HK-2 (cell line): Measurements from ENCODE around the gene PDE4C.
A peak's percentile ranks its signal among the peaks of the same experiment; 100 is the strongest.

ENCODE experiments used
- DNase-seq: peaks from one replicate; pipeline ENCODE4 v3.0.0-alpha.2; 2018; ENCODE audit not compliant: unreplicated experiment

Gene PDE4C

DNA sequence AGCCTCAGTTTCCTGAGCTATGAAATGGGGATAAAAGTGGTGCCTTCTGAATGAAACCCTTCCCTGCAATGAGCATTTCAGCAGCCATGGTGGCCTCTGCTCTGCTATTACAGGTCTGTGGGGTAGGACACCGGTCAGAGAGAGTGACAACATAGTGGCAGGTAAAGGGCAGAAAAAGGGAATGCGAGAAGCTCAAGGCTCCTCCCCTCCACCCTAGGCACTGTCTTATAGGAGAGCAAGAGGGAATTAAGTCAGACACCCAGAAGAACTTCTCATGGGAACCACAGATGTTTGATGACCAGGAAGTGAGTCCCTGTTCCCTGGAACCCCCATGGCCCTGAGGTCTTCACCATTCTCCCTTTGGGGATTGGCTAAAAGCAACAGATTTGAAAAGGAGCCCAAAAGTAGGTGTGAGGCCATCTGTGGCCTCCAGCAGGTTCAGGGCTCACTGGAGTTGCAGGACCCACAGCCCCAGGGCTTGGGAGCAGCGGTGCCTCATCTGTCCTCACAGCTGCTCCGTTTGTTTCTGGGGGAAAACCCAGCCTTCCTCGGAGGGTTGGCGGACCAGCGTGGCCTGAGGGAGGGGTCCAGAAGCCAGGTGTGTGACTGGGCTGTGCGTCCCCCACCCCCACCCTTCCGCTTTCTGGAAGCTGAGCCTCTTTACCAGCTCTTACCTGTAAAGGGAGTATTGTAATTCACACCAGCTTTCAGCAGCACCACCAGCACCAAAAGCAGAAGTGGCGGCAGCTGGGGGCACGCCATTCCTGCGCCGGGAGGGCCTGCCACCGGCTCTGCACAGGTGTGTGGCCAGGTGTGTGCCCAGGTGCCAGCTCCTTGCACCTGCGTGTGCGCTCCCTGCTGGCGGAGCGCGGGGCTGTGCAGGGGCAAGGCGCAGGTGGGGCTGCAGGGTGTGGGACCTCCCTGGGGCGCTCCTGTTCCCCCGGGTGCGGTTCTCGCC lies 28.6 kb upstream of the PDE4C start:
- DNase-seq = no peak

DNA sequence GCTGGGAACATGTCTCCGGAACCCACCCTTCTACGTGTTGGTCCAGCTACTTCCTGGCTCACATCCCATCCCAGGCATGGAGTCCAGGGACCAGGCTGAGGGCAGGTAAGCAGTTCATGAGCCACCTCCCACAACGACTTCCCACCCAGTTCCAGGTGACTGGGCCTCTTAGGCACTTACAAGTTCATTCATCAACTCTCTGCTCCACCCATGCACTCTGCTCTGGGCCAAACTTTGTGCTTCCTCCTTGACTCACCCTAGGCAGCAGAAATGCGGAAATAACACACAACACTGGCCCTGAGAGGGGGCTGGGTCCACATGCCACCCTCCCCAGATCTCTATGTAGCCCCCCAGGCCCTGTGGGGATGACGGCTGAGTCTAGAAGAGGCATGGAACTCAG lies 27.5 kb upstream of the PDE4C start:
- no peak for DNase-seq

GRCh38 chr19:18253130-18253529 lies 26.9 kb upstream of the PDE4C start:
- no peak for DNase-seq

GRCh38 chr19:18252370-18252717 lies 26.1 kb upstream of the PDE4C start:
- no peak for DNase-seq

DNA sequence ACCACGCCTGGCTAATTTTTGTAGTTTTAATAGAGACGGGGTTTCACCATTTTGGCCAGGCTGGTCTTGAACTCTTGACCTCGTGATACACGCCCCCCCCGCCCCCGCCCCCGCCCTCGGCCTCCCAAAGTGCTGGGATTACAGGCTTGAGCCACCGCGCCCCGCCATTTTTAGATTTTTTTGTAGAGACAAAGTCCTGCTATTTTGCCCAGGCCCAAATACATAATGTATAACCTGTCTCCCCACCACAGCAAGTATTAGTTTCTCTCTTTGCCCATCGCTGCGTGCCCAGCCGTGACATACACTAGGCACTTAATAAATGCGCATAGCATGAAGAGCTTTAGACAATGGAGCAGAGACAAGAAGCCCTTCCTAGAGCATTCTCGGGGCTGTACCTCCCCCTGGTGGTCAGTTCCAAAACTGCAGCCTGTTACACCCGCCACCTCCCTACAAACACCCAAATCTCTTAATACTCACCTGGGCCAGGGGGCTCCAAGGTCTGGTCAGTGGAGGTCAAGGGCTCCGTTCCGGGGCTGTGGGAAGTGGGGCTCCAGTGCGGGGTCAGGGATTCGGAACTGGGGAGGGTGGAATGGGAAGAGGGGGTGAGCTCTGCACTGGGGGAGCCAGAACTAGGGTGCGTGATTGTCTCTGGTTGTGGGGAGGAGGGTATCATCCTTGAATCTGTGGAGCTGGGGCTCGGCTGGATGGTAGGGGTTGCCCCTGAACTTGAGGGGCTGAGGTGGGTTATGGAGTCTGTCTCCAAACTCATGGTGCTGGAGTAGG lies 25.5 kb upstream of the PDE4C start:
- peak; percentile 80 for DNase-seq

- no peak for DNase-seq
Observed at GRCh38 chr19:18249834-18250233, 23.6 kb upstream of the PDE4C start.

DNA sequence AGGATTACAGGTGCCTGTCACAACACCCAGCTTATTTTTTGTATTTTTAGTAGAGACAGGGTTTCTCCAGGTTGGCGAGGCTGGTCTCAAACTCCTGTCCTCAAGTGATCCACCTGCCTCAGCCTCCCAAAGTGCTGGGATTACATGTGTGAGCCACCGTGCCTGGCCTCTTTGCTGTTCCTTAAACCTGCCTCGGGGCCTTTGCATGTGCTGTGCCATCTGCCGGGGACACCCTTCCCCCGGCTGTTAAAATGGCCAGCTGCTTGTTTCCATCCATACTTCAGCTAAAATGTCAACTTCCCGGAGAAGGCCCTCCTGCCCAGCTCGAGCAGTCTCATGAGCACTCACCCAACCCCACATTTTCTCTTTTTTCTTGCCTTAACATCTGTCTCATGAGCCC lies 19.1 kb upstream of the PDE4C start:
- DNase-seq = no peak

DNA sequence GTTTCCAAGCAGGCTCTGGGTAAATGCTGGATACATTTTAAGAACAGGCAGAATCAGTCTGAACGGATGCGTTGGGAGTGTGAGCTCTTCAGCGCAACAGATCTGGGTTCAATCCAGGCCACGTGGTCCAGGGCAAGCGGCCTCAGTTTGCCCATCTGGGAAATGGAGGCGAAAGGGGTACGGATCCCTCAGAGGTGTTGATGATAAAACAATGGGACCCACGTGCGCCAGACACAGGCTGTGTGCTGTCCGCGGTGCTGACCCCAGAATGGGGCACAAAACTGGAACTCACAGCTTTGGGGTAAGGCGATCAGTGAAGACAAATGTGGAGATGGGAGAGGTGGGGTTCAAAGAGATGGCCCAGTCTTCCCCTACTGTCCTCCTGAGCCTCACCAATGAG lies 13.1 kb upstream of the PDE4C start:
- DNase-seq = no peak

DNA sequence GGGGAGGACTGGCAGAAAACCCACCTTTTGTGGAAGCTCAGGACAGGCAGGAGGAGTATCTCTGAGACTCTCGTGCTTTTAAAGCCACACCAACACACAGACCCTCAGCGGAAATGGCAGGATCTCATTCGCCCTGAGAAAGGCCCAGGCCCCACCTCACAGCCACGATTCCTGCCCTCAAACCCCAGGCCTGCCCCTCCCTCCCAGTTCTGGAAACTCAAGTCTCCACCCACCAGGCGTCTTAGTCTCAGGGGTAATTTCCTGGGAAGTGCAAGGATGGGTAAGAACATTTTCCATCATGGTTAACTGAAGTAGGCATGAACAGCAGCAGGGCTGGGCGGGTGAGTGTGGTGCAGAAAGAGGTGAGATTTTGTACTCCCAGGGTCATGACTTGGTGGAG lies 8.0 kb upstream of the PDE4C start:
- no peak for DNase-seq

DNA sequence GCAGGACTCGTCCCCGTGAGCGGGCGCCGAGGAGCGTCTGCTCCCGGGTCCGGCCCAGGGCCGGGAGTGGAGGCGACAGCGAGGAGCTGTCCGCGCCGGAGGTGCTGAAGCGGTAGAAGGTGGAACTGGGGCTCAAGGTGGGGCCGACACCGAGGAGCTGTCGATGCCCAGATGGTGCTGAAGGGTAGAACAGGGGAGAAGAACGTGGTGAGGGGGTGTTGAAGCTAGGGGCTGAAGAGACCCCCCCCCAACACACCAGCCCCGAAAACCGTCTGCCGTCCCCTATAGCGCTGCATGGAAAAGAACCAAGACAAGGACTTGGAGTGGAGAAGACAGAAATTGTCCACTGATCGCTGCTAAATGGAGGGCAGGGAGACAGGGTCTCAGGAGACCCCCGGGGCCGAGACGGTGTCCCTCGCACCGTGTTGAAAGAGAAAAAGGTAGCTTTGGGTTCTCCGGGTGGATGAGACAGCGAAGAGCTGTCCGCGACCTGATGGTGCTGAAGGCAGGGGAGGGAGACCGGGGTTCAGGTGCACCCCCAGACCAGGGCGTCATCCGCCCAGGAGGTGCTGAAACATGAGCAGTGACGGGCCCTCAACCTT lies 7.1 kb upstream of the PDE4C start:
- peak; percentile 75 for DNase-seq

DNA sequence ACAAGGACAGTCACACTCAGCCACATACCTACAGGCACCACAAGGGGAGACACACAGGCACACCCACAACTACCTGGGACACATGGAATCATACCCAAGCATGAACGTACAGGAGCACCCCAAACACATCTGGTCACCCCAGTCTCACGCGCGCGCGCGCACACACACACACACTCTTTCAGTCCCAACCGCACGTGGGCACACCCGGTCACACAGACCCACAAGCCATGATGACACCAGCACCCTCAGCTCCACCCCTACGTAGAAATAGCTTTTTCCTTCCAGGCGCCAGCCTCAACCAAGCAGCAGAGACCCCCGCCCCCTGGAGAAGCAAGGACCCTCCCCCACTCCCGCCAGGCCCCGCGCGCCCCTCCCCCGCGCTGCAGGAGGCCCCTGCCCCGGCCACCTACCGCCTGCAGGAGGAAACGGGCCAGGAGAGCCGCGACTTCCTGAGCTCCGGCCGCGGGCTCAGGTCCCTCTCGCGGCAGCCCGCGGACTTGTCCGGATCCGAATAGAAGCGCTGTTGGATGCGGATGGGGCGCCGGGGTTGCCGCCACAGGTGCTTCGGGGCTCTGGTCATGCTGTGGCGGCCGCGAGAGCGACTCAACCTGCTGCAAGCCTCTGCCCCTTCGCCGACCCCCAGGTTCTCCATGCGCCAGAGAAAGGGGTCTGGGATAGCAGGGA lies 6.4 kb upstream of the PDE4C start:
- DNase-seq = no peak

DNA sequence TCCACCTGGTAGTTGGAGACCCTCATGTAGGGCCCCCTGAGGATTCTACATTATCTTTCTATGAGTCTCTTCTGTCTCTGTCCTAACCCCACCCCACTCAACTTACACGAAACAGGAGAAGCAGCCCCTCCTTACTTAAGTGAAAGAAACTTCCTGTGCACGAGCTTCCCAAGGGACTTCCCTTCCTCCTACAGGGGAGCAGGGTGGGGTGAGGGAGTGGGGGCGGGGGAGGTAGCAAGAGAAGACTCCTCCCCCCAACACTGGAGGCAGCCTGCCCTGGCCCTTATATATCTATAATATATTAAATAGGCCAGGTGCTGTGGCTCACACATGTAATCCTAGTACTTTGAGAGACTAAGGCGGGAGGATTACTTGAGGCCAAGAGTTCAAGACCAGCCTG lies 5.5 kb upstream of the PDE4C start:
- no peak for DNase-seq

GRCh38 chr19:18230941-18231734 lies 4.9 kb upstream of the PDE4C start:
- no peak for DNase-seq

DNA sequence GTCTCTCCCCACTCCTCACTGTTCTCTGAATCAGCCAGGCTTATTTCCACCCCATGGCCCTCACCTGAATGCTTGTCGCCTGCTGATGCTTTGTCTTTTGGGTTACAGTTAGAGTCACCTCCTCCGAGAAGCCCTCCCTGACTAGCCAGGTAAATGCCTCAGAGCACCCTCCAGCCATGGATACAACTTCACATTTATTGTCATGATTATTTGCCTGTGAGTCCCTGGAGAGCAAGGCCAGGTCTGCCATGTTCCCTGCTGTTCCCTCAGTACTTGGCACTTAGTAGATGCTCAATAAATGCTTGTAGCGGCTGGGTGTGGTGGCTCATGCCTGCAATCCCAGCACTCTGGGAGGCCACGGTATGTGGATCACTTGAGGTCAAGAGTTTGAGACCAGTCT lies 3.7 kb upstream of the PDE4C start:
- DNase-seq = no peak

- DNase-seq = no peak
Observed at GRCh38 chr19:18229474-18229873, 3.2 kb upstream of the PDE4C start.

DNA sequence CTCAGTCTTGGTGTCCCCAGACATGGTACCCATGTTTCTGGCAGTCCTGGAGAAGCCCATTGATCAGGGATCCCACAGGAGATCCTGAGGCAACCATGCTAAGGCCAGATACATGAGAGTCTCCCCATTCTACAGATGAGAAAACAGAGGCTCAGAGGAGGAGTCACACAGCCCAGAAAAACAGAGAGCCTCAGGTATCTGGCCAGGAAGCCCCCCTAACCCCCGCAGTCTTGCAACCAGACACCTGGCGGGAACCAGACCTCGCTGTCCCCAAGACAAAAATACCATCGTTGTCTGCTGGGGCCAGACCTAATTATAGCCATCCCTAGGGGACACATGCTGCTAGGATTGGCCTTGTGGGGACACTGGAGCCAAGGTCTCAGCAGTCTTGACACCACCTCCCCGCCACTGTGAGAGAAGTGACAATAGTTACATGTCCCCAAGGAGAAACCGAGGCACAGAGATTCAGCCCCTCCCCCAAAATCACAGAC lies 1.6 kb upstream of the PDE4C start:
- DNase-seq = no peak

DNA sequence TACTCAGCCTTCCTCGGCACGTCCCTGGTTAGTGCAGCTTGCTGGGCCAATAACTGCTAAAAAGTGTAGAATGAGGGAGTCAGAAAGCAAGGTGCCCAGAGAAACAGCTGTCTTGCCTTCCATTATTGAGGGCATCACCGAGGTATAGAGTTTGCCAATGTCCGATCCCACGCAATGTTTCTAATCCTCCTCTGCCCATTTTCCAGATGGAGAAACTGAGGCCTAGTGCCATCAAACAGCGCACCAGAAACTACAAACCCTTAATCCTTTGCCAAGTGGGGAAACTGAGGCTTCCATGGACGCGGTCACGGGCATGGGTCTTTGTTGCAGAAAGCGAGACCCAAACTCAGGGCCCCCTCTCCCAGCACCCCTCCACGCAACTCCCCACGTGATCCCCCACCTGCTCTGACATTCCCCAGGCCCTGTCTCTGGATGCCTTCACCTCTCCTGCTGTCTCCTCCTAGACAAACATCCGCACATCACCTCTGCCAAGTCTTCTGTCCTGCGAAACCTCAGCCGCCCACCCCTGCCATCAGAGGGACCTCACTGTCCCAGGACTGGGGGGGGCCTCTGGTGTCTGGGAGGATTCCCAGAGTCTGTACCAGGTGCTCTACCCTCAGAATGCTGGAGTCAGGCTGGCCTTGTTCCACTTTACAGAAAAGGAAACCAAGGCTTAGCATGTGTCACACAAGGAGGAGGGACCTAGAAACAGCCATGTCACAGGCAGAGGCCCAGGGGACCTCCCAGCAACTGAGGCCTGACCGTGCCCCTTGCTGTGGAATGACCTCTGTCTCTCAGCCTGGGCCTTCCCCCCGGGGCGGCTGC lies 930 bp upstream of the PDE4C start:
- no peak for DNase-seq

- no peak for DNase-seq
Observed at GRCh38 chr19:18225355-18225701, 910 bp downstream of the PDE4C start.

GRCh38 chr19:18224525-18225354 lies 1.5 kb downstream of the PDE4C start:
- peak; percentile 98 for DNase-seq
